CD4-positive, alpha-beta T cell treated with Interleukin-6 at 100 ng/mL for 8 hours (primary cell): Measurements from ENCODE around the gene NACC2.

Source experiments
- DNase-seq: peaks from one replicate; pipeline ENCODE4 v3.0.0-alpha.2; 2020; ENCODE audit warnings: mixed read lengths, low spot score

NACC2 gene

DNA sequence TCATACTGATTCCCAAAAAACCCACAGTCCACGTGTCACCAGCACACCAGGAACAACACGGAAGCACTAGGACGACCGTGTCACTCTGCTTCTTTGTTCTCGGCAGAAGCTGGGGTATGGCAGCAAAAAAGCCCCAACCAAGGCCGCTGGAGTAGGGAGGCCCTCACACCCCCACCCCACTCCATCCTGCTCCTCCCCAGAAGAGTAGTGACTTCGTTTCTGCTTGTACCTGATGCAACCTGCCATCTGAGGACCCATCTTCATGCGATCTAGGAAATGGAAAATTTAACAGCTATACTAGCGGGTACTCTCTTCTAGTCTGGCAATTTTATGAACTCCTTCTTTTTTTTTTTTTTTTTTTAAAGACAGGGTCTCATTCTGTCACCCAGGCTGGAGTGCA, 137.7 kb downstream of the NACC2 start:
- DNase-seq = no peak

DNA sequence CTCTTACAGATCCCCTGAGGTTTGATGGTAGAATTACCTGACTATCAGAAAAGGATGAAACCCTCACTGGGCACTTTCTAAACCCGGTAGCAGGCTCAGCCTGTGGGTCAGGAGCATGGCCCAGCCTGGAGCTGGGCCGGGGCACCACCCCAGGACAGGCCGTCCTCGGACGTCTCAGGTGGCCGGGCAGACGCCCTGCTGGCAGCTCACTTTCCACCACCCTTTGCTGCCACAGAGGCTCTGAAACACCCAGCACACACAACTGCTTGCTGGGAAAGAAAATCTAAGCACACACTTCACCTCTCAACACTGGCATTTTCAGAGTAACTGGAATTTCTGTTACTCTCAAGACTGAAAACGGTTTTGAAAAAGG, 138.3 kb downstream of the NACC2 start:
- DNase-seq = no peak
